ENCODE results near the gene PDSS2. TPM values are rescaled to one million over a fixed set of nuclear protein-coding genes. Genes with fewer than 3 reads are reported as not detected.

PDSS2 gene
- total and polyA plus RNA-seq, 9 of the 15 experiments (the other 6 are each of a cell fraction or from before 2014, with no cell fraction given): 5.8 to 21.1 (median 12.0) TPM

GRCh38 chr6:107121266-107121665, 338.1 kb downstream of the PDSS2 start (continued):
- TF ChIP-seq SAFB (IDR thresholded peaks at IDR 0.05; ENCODE audit: borderline replicate concordance, low read depth, low read length): no peak
- no peak for TF ChIP-seq ZNF778 (CRISPR knock-in tag; IDR thresholded peaks at IDR 0.05)
- TF ChIP-seq, protein P1, sequence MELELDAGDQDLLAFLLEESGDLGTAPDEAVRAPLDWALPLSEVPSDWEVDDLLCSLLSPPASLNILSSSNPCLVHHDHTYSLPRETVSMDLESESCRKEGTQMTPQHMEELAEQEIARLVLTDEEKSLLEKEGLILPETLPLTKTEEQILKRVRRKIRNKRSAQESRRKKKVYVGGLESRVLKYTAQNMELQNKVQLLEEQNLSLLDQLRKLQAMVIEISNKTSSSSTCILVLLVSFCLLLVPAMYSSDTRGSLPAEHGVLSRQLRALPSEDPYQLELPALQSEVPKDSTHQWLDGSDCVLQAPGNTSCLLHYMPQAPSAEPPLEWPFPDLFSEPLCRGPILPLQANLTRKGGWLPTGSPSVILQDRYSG (tag; conservative IDR thresholded peaks at IDR 0.05; ENCODE audit: low read depth): 0 out of 2 replicates have a peak, but pooled peaks have one; percentile 44
- no peak for TF ChIP-seq MCM3 (IDR thresholded peaks at IDR 0.05)
- no peak for TF ChIP-seq RBM17 (IDR thresholded peaks at IDR 0.05; ENCODE audit: borderline replicate concordance, low read depth, low read length)
- no peak for TF ChIP-seq ELK3 (CRISPR knock-in tag; IDR thresholded peaks at IDR 0.05)
- TF ChIP-seq NFRKB (IDR thresholded peaks at IDR 0.05; ENCODE audit: low read depth): 0 out of 2 replicates have a peak, but pooled peaks have one; percentile 30
- TF ChIP-seq MAFG (tag; conservative IDR thresholded peaks at IDR 0.05): peak; percentile 53
- TF ChIP-seq TSC22D4 (tag; IDR thresholded peaks at IDR 0.05): no peak
- TF ChIP-seq, protein P2, sequence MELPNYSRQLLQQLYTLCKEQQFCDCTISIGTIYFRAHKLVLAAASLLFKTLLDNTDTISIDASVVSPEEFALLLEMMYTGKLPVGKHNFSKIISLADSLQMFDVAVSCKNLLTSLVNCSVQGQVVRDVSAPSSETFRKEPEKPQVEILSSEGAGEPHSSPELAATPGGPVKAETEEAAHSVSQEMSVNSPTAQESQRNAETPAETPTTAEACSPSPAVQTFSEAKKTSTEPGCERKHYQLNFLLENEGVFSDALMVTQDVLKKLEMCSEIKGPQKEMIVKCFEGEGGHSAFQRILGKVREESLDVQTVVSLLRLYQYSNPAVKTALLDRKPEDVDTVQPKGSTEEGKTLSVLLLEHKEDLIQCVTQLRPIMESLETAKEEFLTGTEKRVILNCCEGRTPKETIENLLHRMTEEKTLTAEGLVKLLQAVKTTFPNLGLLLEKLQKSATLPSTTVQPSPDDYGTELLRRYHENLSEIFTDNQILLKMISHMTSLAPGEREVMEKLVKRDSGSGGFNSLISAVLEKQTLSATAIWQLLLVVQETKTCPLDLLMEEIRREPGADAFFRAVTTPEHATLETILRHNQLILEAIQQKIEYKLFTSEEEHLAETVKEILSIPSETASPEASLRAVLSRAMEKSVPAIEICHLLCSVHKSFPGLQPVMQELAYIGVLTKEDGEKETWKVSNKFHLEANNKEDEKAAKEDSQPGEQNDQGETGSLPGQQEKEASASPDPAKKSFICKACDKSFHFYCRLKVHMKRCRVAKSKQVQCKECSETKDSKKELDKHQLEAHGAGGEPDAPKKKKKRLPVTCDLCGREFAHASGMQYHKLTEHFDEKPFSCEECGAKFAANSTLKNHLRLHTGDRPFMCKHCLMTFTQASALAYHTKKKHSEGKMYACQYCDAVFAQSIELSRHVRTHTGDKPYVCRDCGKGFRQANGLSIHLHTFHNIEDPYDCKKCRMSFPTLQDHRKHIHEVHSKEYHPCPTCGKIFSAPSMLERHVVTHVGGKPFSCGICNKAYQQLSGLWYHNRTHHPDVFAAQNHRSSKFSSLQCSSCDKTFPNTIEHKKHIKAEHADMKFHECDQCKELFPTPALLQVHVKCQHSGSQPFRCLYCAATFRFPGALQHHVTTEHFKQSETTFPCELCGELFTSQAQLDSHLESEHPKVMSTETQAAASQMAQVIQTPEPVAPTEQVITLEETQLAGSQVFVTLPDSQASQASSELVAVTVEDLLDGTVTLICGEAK (IDR thresholded peaks at IDR 0.05): no peak
- TF ChIP-seq, protein P2 (CRISPR knock-in tag; IDR thresholded peaks at IDR 0.05): no peak
- peak; percentile 37; the same call in 1 of the 2 replicates for TF ChIP-seq C11orf30 (IDR thresholded peaks at IDR 0.05; ENCODE audit: low read depth)
- no peak for TF ChIP-seq NR2C2 (CRISPR knock-in tag; IDR thresholded peaks at IDR 0.05)
- TF ChIP-seq NR2C2 (tag; IDR thresholded peaks at IDR 0.05): peak; percentile 36; the same call in 1 of the 2 replicates
- TF ChIP-seq BDP1 (IDR thresholded peaks at IDR 0.05; ENCODE audit: insufficient read depth, insufficient read length): no peak
- no peak for TF ChIP-seq MEIS2 (IDR thresholded peaks at IDR 0.05; ENCODE audit: partially characterized antibody)
- no peak for TF ChIP-seq ZNF79 (CRISPR knock-in tag; IDR thresholded peaks at IDR 0.05; ENCODE audit: low read depth)
- no peak for TF ChIP-seq BCL6 (CRISPR knock-in tag; IDR thresholded peaks at IDR 0.05)
- TF ChIP-seq THRAP3 (IDR thresholded peaks at IDR 0.05; ENCODE audit: borderline replicate concordance): no peak
- TF ChIP-seq FOXJ3 (CRISPR knock-in tag; IDR thresholded peaks at IDR 0.05): no peak
